GM21360 (cell line): ENCODE data around the gene COL13A1.

Experiments
- ATAC-seq: cut with Tn5 transposase; IDR thresholded peaks from one replicate; pipeline ENCODE4 v1.9.1; 2021; ENCODE audit warnings: mild to moderate bottlenecking, moderate library complexity; ENCODE audit not compliant: unreplicated experiment

The COL13A1 gene

DNA sequence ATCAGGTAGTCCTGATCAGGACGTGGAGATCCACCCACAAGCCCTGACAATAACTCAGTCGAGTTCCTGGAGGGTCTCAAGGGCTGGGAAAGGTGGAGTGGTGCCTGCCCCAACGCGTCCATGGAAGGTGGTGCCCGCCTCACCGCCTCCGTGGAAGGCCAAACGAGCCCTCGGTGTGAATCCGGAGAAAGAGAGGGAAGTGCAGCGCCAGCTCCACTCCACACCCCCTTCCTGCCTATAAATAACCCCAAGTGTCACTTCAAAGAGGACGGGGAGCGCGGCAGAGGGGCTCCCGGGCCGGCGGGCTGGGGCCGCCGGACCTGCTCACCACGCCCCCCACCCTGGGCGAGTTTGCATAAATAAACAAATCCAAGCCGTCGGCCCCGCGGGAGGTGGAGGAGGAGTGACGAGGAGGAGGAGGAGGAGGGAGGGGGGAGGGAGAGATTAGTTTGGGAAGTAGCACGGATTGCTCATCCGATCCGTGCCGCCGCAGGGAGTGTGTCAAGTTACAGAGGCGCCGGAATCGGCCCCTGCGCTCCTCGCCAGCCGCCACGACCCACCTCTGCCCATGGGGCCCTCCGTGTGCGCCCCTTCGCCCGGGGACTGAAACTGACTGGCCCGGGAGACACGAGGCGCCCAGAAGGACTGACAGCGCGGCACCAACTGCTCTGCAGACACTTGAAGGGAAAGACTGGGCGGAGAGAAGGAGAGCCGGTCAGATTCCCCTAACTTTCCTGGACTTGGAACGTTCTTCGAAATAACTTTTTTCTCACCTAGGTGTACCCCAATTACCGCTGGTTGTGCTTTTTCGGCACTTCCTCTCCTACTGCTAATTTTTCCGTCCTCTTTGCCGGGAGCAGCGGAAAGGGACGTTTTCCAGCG is at the start of gene COL13A1:
TSS of gene COL13A1 (plus strand) at position 473 of the 882 bp plus-strand sequence. CDS start 518 bp downstream, outside the sequence.
- ATAC-seq = no peak

DNA sequence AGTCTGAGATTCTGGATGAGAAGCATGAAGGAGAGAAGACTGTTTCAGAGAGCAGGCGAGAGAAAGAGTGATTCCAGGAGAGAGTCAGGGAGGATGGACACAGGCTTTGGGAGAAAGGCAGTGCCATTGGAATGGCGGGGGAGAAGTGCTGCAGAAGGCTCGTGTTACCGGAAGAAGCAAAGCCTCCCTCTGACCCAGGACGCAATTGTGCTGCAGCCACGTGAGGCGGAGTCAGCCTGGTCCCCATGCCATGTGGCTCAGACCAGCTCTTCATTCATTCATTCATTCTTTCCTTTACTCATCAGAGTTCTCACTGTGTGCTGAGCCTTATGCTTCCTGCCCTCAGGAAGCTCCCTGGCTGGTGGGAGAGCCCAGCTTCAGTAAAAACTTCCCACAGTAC is 49.2 kb upstream of the COL13A1 start:
- no peak for ATAC-seq

DNA sequence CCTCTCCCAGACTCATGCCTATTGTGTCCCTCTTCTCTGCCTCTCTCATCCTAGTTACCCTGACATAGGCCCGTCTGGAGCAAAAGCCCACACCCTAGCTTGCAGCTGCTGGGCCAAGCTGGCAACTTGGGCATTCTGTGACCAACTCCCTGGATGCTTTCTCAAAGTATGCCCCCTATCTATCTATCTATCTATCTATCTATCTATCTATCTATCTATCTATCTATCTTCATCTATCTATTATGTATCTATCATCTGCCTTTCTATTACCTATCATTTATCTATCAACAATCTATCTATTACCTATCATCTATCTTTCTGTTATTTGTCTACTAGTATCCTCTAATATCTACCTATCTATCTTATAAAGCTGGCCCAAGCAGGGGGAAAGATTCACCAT is 45.4 kb upstream of the COL13A1 start:
- ATAC-seq = no peak

DNA sequence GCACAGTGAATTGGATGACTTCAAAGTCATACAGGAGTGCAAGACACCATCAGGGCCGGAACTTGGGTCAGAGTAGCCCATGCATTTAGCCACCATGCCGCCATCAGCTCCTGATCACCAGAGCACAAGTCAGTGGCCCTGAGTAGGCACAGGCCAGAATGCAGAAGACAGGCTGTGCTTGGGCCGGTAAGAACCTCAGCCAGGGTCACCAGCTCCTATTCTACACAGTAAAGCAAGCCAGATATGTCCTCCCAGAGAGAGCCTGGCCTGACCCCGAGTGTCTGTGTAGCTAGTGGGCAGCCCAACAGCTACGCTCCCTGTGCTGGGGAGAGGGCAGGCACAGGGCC is 44.5 kb upstream of the COL13A1 start:
- ATAC-seq = no peak

DNA sequence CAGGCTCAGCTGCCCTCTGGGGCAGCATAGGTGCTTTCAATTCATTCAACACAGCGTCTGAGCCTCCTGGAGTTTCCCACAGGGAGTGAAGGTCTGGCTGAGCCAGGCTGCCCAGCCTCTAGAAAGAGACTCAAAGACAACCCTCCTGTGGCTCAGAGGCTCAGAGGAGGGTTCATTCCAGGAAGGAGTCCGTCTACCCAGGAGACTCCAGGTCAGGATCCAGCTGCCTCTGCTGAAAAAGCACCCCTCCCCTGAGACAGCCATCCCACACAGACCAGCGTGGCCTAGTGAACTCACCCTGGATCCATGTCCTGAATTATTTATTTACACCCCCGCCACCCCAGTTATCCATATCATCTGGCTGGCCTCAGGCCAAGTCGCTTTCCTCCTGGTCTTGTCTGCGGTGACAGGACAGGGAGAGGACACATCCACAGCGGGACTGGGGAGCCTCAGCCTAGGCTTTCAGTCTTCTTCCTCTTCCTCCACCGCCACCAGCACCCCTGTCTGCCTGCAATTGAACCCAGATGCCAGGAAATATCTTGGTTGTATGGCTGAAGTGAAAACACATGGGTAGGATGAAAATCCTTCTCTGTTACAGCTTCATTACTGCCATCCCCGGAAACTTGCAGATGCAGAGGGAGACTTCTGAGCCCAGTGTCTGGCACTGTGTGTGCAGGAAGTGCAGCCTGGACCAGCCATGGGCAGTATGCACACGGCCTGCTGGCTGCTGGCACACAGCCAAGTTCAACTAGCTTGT is 44.0 kb upstream of the COL13A1 start:
- ATAC-seq = no peak

- no peak for ATAC-seq
Measured at GRCh38 chr10:69758310-69758728, 43.4 kb upstream of the COL13A1 start.

DNA sequence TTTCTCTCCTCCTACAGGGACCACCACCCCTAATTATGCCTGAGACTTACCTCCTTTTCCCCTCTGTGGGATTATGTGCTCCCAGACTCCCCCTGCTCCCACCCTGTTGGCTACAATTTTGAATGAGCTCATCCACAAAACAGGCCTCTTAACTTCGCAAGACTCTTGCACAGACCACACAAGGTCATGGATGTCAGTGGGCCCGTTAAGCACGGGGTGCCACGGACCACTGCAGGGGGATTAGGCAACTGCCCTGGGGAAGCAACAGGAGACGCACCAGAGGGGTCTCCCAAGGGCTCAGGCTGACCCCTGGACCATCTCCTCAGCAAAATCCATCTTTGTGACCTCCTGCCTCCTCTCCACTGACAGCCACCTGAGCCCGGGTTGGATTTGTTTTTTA is 42.1 kb upstream of the COL13A1 start:
- ATAC-seq = no peak

DNA sequence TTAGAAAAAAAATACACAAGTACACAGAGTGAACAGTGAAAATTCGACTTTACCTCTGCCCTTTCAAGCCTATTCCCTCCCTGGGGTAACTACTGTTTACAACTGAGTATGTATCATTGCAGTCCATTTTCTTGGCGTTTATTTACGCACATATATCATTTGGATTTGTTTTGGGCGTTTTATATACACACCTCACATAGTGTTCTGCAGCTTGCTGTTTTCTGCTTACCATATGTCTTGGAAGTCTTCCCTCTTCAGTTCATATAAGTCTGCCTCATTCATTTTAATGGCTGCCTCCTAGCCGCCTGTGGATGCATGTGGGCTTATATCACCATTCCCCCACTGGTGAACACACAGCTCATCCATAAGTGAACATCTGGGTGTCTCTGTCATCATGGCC is 41.6 kb upstream of the COL13A1 start:
- ATAC-seq = no peak

DNA sequence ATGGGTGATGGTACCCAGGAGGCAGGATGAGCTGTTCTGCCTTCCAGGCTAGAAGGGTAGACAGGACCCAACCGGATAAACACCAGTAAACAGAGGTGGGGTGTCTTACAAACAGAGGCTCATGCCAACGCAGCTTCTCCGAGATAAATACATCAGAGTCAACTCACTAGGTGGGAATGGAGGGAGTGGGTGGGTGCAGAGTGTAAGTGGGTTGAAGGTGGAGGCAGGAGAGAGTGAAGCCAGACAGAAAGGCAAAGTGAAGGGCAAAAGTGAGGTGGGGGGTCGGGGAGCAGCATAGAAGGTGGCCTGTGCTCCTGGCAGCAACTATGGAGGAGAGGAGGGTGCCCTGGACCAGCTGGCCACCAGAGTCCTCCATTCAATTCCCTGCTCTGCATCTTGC is 40.4 kb upstream of the COL13A1 start:
- no peak for ATAC-seq

- no peak for ATAC-seq
Measured at GRCh38 chr10:69766161-69766910, 35.4 kb upstream of the COL13A1 start.

- ATAC-seq = no peak
Measured at GRCh38 chr10:69767793-69768192, 33.9 kb upstream of the COL13A1 start.

DNA sequence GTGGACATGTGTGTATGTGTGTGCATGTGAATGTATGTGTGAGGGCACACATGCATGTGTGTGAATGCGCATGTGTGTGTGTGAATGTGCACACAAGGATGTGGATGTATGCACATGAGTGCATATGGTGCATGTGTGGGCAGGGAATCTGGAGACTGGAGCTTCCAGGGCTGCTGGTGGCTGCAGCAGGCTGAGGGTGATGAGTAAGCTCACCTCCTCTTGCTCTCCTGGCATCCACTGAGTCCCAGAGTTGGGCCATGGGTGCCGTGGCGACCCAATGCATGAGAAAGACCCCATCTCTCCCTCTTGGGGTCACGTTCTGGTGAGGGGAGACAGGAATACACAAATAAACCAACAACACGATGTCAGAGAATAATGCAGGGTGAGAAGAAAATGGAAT is 33.3 kb upstream of the COL13A1 start:
- ATAC-seq = no peak

GRCh38 chr10:69769395-69769992 is 32.2 kb upstream of the COL13A1 start:
- ATAC-seq = no peak

GRCh38 chr10:69772933-69773704 is 28.6 kb upstream of the COL13A1 start:
- no peak for ATAC-seq

GRCh38 chr10:69774596-69774995 is 27.1 kb upstream of the COL13A1 start:
- ATAC-seq = no peak

GRCh38 chr10:69780077-69780476 is 21.6 kb upstream of the COL13A1 start:
- no peak for ATAC-seq

DNA sequence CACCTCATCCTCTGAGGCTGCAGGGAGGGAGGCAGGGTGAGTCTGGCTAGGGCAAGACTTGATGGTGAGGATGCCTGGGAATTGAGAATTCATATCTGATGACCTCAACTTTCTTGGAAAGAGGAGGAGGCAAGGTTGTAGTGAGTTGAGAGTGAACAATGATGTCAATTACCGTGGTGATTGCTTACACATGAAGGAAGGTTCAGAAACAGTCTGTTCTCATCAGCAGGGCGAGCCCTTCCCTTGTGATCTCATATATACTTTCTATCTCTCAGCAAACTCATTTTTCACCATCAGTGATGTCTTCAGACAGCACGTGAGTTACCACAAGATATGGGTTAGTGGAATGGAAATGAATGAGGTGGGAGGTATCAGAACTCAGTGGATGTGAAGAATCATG is 20.1 kb upstream of the COL13A1 start:
- ATAC-seq = no peak

GRCh38 chr10:69783515-69783914 is 18.2 kb upstream of the COL13A1 start:
- no peak for ATAC-seq

GRCh38 chr10:69786791-69787190 is 14.9 kb upstream of the COL13A1 start:
- ATAC-seq = no peak

GRCh38 chr10:69787681-69788080 is 14.0 kb upstream of the COL13A1 start:
- ATAC-seq = no peak
